ENCODE results near the gene GGCX.
"Not testable (repeated sequence)": the region's sequence is repeated elsewhere in the genome, so short reads cannot be mapped to it uniquely, and the experiment has no call there.

GGCX gene

DNA sequence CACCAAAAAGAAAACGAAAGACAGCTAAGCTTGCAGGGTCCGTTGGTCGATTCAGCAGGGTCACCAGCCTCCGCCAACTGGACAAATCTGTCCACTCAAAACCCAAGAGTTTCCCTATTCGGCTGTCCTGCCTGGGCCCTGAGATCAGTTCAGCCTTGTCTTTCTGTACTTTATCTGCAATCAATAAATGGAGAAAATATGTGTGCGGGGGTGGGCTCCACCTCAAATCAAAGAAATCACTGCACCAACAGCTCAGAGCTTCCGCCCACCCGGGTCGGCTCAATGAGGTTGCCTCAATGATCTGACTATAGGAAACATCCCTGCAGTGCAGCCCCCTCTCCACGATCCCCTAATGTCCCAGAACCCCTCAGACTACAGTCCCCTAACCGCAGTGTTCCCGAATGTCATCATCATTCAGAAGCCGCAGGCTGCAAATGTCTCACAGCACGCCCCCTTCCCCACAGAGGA is 447 bp downstream of the GGCX start:
- DNase-seq: no peak

DNA sequence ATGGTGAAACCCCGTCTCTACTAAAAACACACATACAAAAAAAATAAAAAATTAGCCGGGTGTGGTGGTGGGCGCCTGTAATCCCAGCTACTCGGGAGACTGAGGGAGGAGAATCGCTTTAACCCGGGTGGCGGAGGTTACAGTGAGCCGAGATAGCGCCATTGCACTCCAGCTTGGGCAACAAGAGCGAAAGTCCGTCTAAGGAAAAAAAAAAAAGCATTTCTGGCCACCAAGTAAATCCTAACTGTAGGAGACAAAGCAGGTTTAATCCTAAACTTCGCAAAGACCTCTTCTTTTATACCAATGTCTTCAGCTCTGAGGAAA is 928 bp downstream of the GGCX start:
- not testable (repeated sequence) for DNase-seq

DNA sequence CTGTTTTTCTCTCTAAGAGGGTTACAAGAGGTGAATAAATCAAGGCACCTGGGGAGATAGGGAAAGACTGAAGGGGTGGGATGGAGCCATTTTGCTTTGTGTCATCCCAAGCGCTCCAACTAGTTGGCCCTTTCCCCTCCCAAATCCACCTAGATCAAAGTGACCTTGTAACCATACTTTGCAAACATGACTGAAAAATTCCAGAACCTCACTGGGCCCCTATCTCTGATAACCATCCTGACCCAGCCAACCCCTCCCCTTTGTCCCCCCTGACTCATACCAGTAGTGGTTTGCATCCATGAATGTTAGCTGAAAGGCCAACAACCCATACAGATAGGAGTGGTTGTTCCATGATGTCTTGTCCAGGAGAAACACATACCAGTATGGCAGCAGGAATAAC is 3.1 kb downstream of the GGCX start:
- DNase-seq: no peak

DNA sequence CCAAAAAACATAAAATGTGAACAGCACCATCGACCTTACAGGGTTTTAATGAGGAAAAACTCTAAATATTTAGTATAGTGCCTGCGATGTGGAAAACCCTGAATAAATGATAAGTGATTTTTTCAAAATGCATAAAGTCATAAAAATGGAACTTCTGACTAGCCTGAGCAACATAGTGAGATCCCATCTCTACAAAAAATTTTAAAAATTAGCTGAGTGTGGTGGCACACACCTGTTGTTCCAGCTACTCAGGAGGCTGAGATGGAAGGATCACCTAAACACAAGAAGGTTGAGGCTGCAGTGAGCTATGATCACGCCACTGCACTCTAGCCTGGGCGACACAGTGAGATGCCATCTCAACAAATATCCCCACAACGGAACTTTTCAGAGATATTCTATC is 4.2 kb downstream of the GGCX start:
- no peak for DNase-seq

DNA sequence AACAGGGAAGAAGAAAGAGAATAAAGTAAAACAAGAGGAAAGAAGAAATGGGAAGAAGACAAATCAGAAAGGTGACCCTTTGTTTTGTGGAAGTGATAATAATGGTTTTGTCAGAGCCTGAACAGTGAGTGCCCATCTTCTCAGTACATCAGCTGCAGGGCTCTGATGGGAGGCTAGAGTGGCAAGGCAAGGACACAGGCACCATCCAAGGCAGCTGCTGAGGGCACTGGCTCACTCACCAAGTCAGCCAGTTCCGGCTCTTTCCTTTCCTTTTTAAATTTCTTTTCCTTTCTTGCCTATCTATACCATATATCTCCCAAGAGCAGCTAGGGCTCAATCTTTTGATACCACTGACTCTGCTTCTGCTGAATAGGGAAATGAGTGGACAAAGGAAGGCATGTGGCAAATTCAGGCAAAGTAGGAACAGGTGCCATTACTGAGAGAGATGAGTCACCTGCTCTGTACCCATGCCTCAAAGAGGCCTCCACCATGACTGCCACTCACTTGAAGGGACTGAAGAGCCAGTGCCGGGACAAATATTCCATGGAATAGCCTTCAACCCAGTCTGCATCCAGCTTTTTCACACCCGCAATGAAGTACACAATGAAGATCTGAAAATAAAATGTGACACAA is 6.2 kb downstream of the GGCX start:
- no peak for DNase-seq

DNA sequence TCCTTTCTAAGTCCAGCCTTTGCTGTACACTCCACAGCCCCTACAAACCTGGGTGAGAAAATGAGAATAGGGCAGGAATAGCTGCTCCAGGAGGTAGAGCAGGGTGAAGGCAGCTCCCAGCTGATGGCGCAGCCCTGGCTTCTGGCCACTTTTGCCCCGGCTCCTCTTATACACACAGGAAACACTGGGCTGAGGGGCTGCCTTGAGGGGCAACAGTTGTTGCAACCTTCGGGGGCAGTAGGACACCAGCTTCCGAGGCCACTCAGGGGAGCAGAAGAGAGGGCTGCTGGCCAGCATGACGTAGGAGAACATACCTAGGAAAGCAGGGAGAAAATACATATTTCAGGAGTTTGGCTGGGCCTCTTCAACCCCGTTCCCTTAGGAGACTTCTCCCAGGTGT is 8.1 kb downstream of the GGCX start:
- DNase-seq: no peak

DNA sequence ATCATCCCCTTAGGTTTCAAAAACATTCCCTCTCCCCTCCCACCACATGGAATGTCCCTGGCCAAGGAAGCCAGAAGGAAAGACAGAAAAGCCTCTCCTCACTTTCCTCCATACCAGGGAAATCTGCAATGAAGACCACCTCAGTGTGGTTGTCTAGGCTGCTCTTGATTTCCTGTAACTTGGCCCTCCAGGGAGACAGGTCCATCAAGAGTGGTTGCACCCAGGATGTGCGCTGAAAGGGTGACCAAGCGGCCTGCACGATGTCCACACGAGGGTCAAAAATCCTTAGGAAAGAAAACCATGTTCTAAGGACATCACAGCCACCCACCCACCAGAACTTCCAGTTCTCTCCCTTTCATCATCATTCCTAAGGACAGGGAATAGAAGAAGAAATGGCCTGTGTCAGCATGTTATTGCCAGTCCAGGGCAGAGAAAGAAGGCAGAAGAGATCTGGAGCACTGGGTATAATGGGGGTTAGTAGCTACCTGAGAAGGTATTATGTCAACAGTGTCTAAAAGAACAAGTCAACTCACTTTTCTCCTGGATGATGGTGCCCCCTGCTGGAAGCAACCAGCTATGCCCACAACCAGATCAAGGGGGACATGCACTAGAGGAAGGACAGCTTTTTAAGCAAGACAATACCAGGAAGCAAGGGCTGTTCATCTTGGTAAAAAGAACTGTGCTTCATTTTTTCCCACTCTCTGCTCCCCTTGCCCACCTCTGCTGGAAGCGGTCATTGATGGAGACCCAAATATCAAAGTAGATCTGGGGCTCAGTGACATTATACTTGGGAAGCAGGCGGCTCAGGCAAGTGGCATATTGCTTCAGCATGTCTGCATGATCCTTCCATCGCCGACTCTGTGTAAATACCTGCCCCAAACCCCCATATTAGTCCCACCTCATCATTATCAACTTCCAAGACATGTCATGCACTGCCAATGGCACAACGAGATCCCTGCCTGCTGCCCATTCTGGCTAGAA is 9.3 kb downstream of the GGCX start:
- DNase-seq: peak; percentile 38

DNA sequence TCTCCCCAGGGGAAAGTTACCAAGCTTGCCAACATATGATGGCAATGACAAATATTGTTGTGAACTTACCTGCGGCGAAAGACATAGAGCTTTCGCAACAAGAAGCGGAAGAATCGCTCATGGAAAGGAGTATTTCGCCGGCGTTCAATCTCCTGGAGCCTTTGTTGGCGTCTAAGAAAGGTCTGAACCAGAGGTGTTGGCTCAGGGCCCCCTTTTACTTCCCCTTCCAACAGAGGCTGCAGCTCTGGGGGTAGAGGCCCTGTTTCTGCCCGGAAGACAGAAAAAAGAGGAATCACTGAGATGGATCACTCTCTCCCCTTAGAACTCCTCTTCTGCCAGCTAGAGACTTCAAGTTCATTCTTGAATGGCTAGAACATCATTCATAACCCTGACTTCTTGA is 10.8 kb downstream of the GGCX start:
- DNase-seq: no peak

DNA sequence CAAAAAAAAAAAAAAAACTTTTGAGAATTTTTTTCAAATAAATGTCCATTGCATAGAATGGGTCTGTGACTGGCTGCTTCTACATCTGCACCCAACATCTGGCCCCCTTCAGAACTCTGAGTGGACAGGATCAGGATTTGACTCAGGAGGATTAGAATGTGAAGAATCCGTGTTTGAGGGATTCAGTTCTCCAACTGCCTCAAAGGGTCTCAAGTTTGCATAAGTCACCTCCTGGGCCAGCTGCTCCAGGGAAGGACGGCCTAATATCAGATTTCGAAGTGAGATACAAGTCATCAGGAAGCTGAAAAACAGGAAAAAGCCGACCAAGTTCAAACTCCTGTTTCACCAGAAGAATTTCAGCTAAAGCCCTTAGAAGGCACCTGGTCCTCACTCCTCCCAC is 11.5 kb downstream of the GGCX start:
- DNase-seq: no peak

DNA sequence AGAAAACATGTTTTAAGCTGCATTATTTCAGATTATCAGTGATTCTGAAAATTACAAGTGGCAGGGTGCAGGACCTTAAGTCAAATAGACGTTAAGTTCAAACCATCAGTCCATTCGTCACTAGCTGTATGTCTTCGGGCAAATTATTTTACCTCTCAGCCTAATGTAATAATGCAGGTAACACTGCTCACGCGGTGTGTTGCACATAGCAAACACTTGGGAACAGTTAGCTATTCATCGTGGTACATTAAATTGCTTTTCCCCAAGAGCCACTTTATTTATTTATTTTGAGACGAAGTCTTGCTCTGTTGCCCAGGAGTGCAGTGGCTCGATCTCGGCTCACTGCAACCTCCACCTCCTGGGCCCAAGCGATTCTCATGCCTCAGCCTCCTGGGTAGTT is 12.2 kb downstream of the GGCX start:
- DNase-seq: no peak

DNA sequence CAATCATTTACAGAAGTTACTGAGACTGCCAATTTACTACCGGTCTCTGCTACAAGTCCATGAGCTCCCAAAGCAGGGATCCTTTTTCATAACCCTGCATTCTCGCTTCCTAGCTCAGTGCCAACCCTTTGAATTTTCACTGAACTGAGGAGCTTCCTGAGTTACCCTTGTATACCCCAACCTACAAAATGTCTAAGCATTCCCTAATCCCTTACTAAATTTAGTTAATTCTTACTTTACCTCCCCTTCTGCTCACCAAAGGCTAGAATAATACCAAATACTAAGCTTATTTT is 12.7 kb downstream of the GGCX start:
- no peak for DNase-seq

DNA sequence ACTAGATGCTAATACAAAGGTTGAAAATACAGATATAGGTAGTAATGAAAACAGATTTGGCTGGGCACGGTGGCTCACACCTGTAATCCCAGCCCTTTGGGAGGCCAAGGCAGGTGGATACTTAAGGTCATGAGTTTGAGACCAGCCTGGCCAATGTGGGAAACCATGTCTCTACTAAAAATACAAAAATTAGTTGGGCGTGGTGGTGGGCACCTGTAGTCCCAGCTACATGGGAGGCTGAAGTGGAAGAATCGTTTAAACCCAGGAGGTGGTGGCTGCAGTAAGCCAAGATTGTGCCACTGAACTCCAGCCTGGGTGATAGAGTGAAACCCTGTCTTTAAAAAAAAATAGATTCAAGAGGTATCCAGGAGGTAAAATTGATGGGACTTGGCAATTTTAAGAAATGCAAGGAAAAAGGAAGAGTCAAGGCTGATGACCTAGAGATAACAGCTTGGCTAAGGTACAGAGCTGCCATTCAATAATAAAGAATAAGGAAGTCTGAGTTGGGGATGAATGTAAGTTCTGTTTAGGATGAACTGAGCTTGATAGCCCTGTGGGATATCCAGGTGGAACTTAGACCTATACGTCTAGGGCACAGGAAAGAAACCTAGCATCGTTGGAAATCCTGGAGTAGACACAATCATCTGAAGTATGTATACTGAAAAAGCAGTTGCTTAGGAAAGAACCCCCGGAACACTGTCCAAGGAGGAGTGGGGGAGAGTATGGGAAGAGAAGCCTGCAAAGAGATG is 13.3 kb downstream of the GGCX start:
- no peak for DNase-seq

DNA sequence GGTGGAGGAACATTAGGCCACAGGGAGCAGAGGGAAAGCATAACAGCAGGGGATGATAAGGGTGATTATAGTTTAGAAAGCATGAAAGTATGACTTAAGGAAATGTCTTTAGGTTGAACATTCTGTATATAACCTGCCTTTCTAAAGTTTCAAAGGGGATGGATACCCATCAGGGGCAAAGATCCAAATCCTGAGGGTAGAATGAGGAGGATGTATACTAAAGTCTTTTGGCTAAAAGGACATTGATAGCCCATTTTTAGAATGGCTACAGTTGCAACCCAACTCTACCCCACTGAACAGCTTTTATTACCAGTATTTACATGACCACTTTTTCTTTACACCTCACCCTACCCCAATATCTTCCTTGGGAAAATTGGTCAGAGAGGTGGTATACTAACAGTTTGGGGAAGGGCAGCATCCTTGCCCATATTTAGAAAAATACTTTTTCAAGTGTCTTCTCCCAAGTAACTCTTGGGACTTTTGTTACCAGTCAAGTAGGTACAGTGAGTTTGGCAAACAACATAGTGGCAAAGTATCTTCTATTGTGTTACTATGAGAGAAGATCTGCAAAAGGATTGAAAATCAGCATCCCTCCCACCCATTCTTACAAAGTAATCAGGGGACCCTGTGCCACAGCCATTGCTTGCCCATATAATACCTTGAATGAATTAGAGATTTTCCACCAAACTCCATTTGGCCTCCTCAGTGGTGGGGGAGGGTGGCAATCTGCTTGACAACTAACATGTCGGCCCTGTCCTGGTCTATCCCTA is 14.0 kb downstream of the GGCX start:
- no peak for DNase-seq

DNA sequence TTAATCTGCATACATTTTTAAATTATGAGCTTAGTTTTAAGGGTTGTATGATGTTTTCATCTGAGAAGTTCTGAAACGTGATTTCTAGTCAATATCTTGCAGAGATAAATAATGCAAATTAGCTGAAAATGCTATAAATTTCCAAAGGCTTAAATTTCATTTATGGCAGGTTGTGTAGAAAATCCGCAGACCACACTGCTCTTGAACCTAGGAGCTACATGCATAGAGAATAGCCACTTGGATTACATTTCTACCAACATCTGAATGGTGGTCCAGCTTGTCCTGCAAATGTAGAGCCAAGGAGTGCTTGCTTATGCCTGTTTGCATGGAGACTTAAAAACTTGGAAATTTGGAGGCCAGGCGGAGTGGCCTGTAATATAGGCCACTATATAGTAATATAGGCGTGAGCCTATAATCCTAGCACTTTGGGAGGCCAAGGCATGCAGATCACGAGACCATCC is 15.5 kb downstream of the GGCX start:
- no peak for DNase-seq

DNA sequence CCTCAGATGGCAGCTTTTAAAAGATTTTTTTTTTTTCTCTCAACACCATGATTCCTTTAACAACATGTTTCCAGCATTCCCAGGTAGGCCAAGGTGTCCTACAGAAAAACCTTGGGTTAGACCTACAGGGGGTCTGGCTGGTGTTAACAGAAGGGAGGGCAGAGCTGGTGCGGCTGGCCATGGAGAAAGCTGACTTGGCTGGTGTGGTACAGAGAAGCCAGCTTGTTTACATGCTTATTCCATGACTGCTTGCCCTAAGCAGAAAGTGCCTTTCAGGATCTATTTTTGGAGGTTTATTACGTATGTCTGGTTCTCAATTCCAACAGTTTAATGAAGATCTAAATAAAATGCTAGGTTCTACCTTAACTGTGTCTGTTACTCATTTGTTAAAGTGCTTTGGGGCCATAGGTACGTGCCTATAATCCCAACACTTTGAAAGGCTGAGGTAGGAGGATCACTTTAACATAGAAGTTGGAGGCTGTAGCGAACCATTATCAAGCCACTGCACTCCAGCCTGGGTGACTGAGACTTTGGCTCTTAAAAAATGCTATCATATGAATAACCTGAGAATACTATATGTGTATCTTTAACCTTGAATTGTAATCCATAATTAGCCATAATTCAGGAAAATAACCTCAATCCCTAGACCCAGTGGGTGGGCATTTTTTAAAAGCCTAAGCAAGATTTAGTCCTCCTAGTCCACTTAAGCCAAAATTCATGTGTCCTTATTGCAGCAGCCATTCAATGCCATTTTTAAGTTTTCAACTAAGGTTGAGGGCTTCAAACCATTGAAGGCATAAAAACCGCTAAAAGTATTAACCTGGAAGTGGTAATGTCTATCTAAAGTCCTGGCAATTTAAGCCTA is 16.1 kb downstream of the GGCX start:
- DNase-seq: not testable (repeated sequence)

DNA sequence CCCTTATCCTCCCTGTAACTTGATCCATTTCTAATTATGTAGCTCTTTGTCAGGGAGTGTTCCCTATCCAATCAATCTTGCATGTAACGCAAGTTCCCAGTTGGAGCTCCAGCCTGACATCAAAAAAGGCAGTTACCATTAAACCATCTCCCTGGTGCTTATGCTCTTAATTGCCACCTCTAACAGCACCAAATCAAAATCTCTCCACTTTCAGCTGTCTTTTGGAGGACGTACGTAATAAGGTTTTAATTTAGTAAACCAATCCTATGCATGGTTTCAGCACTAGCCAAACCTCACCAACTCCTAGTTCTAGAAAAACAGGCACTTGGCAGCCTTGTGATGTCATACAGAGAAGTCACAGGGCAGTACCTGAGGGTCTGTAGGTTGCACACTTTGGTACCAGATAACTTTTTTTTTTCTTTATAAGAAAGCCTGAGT is 17.0 kb downstream of the GGCX start:
- not testable (repeated sequence) for DNase-seq

DNA sequence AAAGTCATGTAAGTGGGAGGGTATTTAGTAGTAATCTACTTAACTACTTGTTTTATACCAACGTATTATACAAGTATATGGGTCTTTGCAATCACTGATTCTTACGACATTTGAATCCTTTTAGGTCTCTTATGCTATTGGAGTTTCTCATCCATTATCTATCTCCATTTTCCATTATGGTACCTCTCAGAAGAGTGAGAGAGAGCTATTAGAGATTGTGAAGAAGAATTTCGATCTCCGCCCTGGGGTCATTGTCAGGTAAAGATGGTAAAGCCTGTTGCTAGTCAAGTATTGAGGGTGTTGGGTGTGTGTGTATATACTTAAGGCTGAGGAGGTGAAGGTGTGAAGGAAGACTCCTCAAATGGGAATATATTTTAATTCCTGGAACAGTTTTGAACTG is 18.5 kb downstream of the GGCX start:
- no peak for DNase-seq

DNA sequence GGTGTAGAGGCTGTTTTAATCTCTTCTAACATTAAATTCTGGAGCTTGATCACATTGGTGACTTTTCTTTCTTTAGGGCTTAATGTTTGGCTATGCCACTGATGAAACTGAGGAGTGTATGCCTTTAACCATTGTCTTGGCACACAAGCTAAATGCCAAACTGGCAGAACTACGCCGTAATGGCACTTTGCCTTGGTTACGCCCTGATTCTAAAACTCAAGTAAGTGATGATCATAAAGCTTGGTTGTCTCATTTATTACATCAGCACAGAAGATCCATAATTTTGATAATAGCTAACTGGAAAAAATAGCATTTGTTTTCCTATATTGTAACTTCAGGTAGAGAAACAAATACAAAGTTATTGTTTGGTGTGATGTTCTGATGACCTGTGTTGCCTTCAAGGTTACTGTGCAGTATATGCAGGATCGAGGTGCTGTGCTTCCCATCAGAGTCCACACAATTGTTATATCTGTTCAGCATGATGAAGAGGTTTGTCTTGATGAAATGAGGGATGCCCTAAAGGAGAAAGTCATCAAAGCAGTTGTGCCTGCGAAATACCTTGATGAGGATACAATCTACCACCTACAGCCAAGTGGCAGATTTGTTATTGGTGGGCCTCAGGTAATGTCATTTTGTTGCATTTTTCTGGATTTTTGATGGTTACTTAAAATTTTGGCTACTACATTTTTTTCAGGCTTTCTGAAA is 19.4 kb downstream of the GGCX start:
- no peak for DNase-seq

DNA sequence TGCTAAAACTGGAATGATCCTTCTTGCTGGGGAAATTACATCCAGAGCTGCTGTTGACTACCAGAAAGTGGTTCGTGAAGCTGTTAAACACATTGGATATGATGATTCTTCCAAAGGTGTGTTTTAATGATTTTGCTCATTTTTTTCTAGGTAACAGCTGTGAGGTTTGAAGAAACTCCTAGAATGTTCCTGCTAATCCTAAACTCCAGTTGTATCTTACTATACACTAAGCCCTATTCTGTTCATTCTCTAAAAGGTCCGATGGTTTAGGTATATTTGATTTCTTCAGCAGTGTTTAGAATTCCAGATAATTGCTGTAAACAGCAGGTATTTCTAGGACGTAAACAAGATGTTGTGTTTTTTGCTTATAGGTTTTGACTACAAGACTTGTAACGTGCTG is 20.0 kb downstream of the GGCX start:
- no peak for DNase-seq

DNA sequence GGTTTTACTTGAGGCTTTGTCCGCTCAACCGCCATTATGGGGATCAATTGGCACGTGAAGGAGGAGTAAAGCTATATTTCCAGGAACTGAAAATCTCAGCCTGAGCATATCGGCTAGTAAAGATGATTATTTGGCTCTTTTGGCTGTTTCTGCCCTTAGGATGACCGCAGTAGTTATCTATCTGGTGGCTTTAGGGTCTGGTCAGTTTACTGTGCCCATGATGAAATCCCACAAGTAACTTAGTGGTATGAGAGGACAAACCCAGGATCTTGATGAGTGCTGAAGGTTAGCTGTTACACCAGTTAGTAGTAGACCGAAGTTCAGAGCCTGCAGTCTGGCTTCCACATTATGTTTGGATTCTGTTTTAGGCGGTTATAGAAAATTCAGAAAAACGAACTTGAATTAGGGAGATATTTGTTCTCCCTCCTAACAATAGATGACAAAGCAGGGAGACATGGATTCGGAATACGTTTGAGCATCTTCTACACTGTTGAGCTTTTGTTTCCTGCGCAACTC is 21.1 kb downstream of the GGCX start:
- no peak for DNase-seq

Data from NCI-H2171 (cell line).